OCI-LY1 (cell line): ENCODE data around the gene PAM16.

Experiments used
- EZH2 ChIP-seq: fragments of 200-600 bp; sonication (generic), shearing (Covaris generic); IDR thresholded peaks from 2 replicates; pipeline ENCODE4 v1.8.0; 2017; ENCODE audit warnings: borderline replicate concordance, mixed run types, mild to moderate bottlenecking, antibody characterized with exemption, low read length, moderate library complexity, mixed read lengths
- TF ChIP-seq, protein P1 (sequence below): fragments of 200-600 bp; sonication (generic), shearing (Covaris generic); IDR thresholded peaks from 2 replicates; pipeline ENCODE4 v1.5.1; 2017; ENCODE audit warnings: mild to moderate bottlenecking, antibody characterized with exemption, low read length, moderate library complexity, mixed read lengths

DNA sequence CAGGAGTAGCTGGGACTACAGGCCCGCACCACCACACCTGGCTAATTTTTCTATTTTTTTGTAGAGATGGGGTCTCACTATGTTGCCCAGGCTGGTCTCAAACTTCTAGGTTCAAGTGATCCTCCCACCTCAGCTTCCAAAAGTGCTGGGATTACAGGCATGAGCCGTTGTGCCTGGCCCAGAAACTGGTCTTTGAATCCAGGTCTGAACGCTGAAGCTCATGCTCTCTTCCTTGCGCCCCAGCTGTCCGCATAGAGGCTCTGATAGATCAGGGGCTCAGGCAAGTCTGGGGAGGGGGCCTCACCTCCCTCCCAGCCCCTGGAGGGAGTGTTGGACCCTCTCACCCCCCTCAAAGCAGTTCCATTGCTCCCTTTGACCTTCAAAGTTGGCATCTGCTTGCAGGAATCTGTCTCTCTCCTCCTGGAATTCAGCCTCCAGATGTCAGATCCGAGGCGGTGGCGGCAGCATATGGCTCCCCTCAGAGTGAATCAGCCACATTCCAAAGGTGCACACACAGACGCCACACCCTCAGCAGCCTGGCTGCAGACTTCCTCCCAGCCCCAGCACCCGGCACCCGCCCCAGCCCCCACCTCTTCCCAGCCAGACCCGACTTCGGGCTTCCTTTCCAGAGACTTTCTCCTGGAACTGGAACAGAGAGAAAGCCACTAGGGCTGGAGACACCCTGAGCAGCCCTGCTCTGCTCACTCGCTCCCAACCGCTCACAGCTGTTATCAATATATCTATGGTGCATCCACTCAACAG, 52.2 kb downstream of the PAM16 start:
- TF ChIP-seq, protein P1, sequence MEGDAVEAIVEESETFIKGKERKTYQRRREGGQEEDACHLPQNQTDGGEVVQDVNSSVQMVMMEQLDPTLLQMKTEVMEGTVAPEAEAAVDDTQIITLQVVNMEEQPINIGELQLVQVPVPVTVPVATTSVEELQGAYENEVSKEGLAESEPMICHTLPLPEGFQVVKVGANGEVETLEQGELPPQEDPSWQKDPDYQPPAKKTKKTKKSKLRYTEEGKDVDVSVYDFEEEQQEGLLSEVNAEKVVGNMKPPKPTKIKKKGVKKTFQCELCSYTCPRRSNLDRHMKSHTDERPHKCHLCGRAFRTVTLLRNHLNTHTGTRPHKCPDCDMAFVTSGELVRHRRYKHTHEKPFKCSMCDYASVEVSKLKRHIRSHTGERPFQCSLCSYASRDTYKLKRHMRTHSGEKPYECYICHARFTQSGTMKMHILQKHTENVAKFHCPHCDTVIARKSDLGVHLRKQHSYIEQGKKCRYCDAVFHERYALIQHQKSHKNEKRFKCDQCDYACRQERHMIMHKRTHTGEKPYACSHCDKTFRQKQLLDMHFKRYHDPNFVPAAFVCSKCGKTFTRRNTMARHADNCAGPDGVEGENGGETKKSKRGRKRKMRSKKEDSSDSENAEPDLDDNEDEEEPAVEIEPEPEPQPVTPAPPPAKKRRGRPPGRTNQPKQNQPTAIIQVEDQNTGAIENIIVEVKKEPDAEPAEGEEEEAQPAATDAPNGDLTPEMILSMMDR, result no peak
- TF ChIP-seq EZH2, result no peak
